ENCODE results near the gene RNF13. TPM values are rescaled to one million over a fixed set of nuclear protein-coding genes. Genes with fewer than 3 reads are reported as not detected.

Gene RNF13
- total and polyA plus RNA-seq, 2 of the 4 experiments (the other 2 are of a cell fraction), result 12.8 to 29.8 TPM

- Histone ChIP-seq H2AK5ac (ENCODE audit: low read depth, low read length) (no peak overlapping the region), H3K79me1 (ENCODE audit: low read depth in 1 of 2, low read length in 2 of 2) (peaks cover 0 to 12% of the 10 kb centered on the region in 2 experiments; a peak in 2 of 4 replicates), H3K9me3 (ENCODE audit: control insufficient read depth, insufficient read depth, low read length) (no peaks in the 10 kb centered on the region), H3K4me3 (ENCODE audit: insufficient read depth, low read depth, low read length) (no peak overlapping the region), H3K14ac (replicated peaks; ENCODE audit: low read depth, low read length) (no peak overlapping the region), H3K4ac (ENCODE audit: low read depth, low read length) (no peak overlapping the region), H2BK5ac (ENCODE audit: low read depth, low read length, poor library complexity, severe bottlenecking) (no peak overlapping the region), H3K23ac (ENCODE audit: low read depth, low read length) (no peak overlapping the region), H2BK120ac (ENCODE audit: low read depth, low read length) (no peak overlapping the region), H3K36me3 (ENCODE audit: control insufficient read depth, insufficient read depth, low read length) (no peaks in the 10 kb centered on the region), H2AK9ac (replicated peaks; ENCODE audit: low read depth, low read length, poor library complexity) (no peak overlapping the region), H3K18ac (ENCODE audit: low read depth, low read length) (no peak overlapping the region), H2BK20ac (ENCODE audit: low read depth, low read length) (no peak overlapping the region), H3K9me1 (ENCODE audit: insufficient read depth, low read length) (no peaks in the 10 kb centered on the region; the same call in none of the 2 replicates), H3K27ac (ENCODE audit: insufficient read depth, low read length) (no peak overlapping the region), H4K8ac (ENCODE audit: low read depth in 2 of 2, low read length in 2 of 2) (no peak overlapping the region), H3K27me3 (ENCODE audit: control insufficient read depth, insufficient read depth, low read length) (no peaks in the 10 kb centered on the region), H4K5ac (ENCODE audit: low read depth, low read length) (no peak overlapping the region), H3K9ac (ENCODE audit: low read depth, low read length) (no peak overlapping the region), H2BK15ac (ENCODE audit: low read depth, low read length) (no peak overlapping the region), H2AFZ (replicated peaks; ENCODE audit: low read length, poor library complexity) (no peak overlapping the region), H3K56ac (ENCODE audit: extremely low read depth, insufficient read depth, low read length) (no peak overlapping the region), H4K91ac (ENCODE audit: insufficient read depth, low read depth, low read length) (no peak overlapping the region), H4K20me1 (ENCODE audit: insufficient read depth, low read length) (no peaks in the 10 kb centered on the region), H3K4me1 (ENCODE audit: control insufficient read depth, insufficient read depth, low read length) (peaks cover 1% of the 10 kb centered on the region; the same call in 1 of the 2 replicates), H3K4me2 (ENCODE audit: low read depth, low read length) (no peak overlapping the region)
- intact Hi-C loops (cut with micrococcal nuclease) (no loop called here), in situ Hi-C loops (cut with MboI; ENCODE audit: low sequenced_read_pairs) (no loop called here), dilution Hi-C loops (cut with HindIII; ENCODE audit: low sequenced_read_pairs, unreplicated experiment) (no loop called here)
- no peak for TF ChIP-seq MAFK (IDR thresholded peaks at IDR 0.05; ENCODE audit: low read depth, low read length)
- no peak for TF ChIP-seq MXI1 (IDR thresholded peaks at IDR 0.05; ENCODE audit: borderline replicate concordance, low read depth, low read length)
- TF ChIP-seq, protein P1, sequence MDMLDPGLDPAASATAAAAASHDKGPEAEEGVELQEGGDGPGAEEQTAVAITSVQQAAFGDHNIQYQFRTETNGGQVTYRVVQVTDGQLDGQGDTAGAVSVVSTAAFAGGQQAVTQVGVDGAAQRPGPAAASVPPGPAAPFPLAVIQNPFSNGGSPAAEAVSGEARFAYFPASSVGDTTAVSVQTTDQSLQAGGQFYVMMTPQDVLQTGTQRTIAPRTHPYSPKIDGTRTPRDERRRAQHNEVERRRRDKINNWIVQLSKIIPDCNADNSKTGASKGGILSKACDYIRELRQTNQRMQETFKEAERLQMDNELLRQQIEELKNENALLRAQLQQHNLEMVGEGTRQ (IDR thresholded peaks at IDR 0.05; ENCODE audit: low read depth, low read length), result no peak
- TF ChIP-seq BHLHE40 (IDR thresholded peaks at IDR 0.05; ENCODE audit: low read depth, low read length), result no peak
- no peak for TF ChIP-seq SMC3 (IDR thresholded peaks at IDR 0.05; ENCODE audit: low read depth, low read length)
- ChIA-PET CTCF (interaction anchor here (1.2 to 1.4 kb wide), 2 partner anchors 21 to 86 kb away, joined by 3 to 9 read pairs; no protein-coding TSS in a partner anchor), POLR2A (ENCODE audit: unreplicated experiment) (no interaction called here)
- DNase-seq, result no peak
- no TSS peak for BruUV-seq (replicated peaks)
- no peak for ATAC-seq (ENCODE audit: low read depth)
Measured at GRCh38 chr3:149900322-149900721, 87.3 kb downstream of the RNF13 start.

Measured in IMR-90 (cell line).